Esophagus muscularis mucosa (tissue), 4 donors: ENCODE measurements around the gene FXR1. TPM values are rescaled to one million over a fixed set of nuclear protein-coding genes. Genes with fewer than 3 reads are reported as not detected.

Source experiments
- DNase-seq: peaks from one replicate; pipeline ENCODE4 v3.0.0-alpha.2; 2017; ENCODE audit errors: extremely low spot score
- H3K27ac ChIP-seq, 4 donors: fragments of 200-600 bp; sonication (generic); replicated peaks in 1 of 4; 1 replicate in 3 of 4; 2 replicates in 1 of 4; pipeline ENCODE4 v1.5.1; 2016 to 2019; ENCODE audit warnings: mild to moderate bottlenecking in 1 of 4
- H3K27me3 ChIP-seq, 4 donors: fragments of 200-600 bp; sonication (generic); one replicate each; pipeline versions ENCODE4 v1.5.1 to v1.6.0; 2016 to 2019
- H3K36me3 ChIP-seq, 4 donors: fragments of 200-600 bp; sonication (generic); one replicate each; pipeline ENCODE4 v1.5.1; 2016 to 2019
- H3K4me1 ChIP-seq, 4 donors: fragments of 200-600 bp; sonication (generic); one replicate each; pipeline ENCODE4 v1.5.1; 2016 to 2019
- H3K4me3 ChIP-seq, 4 donors: fragments of 200-600 bp; sonication (generic); 1 replicate in 2 of 4; 2 replicates in 2 of 4; pipeline ENCODE4 v1.5.1; 2016 to 2019; ENCODE audit warnings: mild to moderate bottlenecking in 4 of 4, moderate library complexity in 1 of 4
- H3K9me3 ChIP-seq, 4 donors: fragments of 200-600 bp; sonication (generic); 1 replicate in 3 of 4; 2 replicates in 1 of 4; pipeline ENCODE4 v1.5.1; 2016 to 2019
- CTCF ChIP-seq, 3 experiments: fragments of 200-600 bp in 2 of 3; fragments of 450-650 bp in 1 of 3; sonication (generic) in 2 of 3; IDR thresholded peaks; one replicate each; pipeline ENCODE4 v1.5.1; 2017 to 2019; ENCODE audit warnings: antibody characterized with exemption in 3 of 3, mild to moderate bottlenecking in 2 of 3, moderate library complexity in 1 of 3
- EP300 ChIP-seq: sonication (generic); formaldehyde crosslinking; IDR thresholded peaks from one replicate; pipeline ENCODE4 v1.6.1; 2017; ENCODE audit warnings: antibody characterized with exemption
- POLR2A ChIP-seq: fragments of 450-650 bp; IDR thresholded peaks from one replicate; pipeline ENCODE4 v1.6.1; 2017; ENCODE audit warnings: antibody characterized with exemption, moderate library complexity, mild to moderate bottlenecking, low read depth
- POLR2AphosphoS5 ChIP-seq, 2 donors: sonication (generic); formaldehyde crosslinking; IDR thresholded peaks; one replicate each; pipeline ENCODE4 v1.6.1; 2017; ENCODE audit warnings: antibody characterized with exemption in 2 of 2
- WGBS: methylation state at CpG from one replicate; pipeline ENCODE4 v1.1.5; 2018; 5-methylcytosine and 5-hydroxymethylcytosine counted together
- intact Hi-C: fragments of 100-400 bp; cut with DNase I; formaldehyde crosslinking; loops from one replicate; pipeline ENCODE4 v1.15.1; 2023
- total RNA-seq, 4 donors: library from RNA; depleted of rRNA; stranded (reverse); fragments of >200 nt; gene quantifications; one replicate each; pipeline versions ENCODE4 v1.1.0 to v1.2.1, GENCODE V29; 2016

The FXR1 gene
- total RNA-seq, 4 donors from 2014 or later: 129 to 174 (median 164) TPM

GRCh38 chr3:180940826-180941225, 28.4 kb downstream of the FXR1 start:
- no peak for DNase-seq
- no peaks in the 10 kb centered on the region for H3K9me3 ChIP-seq
- TF ChIP-seq POLR2A (no peak), CTCF (IDR thresholded peaks at IDR 0.05) (no peak), EP300 (no peak), POLR2AphosphoS5 (IDR thresholded peaks at IDR 0.05) (no peak)
- H3K27me3 ChIP-seq: no peaks in the 10 kb centered on the region
- no peak overlapping the region for H3K4me3 ChIP-seq
- 100% methylated on average over 5 of the region's 5 CpGs for WGBS
- intact Hi-C loops: no loop called here
- peaks cover 14 to 57% (median 27%) of the 10 kb centered on the region in 4 donors for H3K36me3 ChIP-seq
- H3K4me1 ChIP-seq: no peaks in the 10 kb centered on the region
- no peak overlapping the region for H3K27ac ChIP-seq

DNA sequence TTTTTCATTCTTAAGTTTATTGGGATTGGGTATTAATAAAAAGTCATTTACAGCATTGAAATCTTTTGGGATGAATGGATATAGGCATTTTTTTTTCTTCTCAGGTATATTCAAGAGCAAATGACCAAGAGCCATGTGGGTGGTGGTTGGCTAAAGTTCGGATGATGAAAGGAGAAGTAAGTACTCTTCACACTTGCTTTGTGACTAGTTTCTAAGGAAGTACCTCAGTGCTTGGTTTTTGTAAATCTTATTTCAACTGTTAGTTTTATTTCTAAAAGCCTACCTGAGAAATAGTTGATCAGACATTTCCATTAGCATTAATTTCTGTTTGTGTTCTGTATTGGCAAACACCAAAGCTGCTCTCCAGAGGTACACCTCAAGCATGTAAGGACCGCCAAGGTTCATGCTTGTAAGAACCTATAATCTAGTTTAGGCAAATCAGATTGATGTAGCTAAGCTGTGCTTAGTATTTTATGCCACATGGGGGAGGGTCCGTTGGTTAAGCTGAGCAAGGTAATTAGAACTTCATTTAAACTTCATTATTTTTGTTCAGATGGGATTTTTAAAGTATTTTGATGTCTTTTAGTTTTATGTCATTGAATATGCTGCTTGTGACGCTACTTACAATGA, 35.4 kb downstream of the FXR1 start:
- H3K27ac ChIP-seq: no peak overlapping the region
- H3K4me3 ChIP-seq: no peak overlapping the region
- 91% methylated on average over 4 of the region's 4 CpGs for WGBS
- TF ChIP-seq EP300 (no peak), CTCF (IDR thresholded peaks at IDR 0.05) (no peak), POLR2A (no peak), POLR2AphosphoS5 (IDR thresholded peaks at IDR 0.05) (no peak)
- DNase-seq: no peak
- H3K27me3 ChIP-seq: no peaks in the 10 kb centered on the region
- H3K9me3 ChIP-seq: no peaks in the 10 kb centered on the region
- H3K36me3 ChIP-seq: peaks cover 21 to 72% (median 56%) of the 10 kb centered on the region in 4 donors
- intact Hi-C loops: no loop called here
- no peaks in the 10 kb centered on the region for H3K4me1 ChIP-seq

GRCh38 chr3:180959691-180960090, 47.2 kb downstream of the FXR1 start:
- H3K27ac ChIP-seq: no peak overlapping the region
- H3K36me3 ChIP-seq: peaks cover 31 to 97% (median 71%) of the 10 kb centered on the region in 4 donors
- intact Hi-C loops: no loop called here
- 74% methylated on average over 1 of the region's 1 CpG for WGBS
- peaks cover 0 to 5% (median 2%) of the 10 kb centered on the region in 4 donors for H3K4me1 ChIP-seq
- no peaks in the 10 kb centered on the region for H3K27me3 ChIP-seq
- TF ChIP-seq EP300 (no peak), POLR2AphosphoS5 (IDR thresholded peaks at IDR 0.05) (no peak), POLR2A (no peak), CTCF (IDR thresholded peaks at IDR 0.05) (no peak)
- H3K9me3 ChIP-seq: no peaks in the 10 kb centered on the region
- DNase-seq: no peak
- no peak overlapping the region for H3K4me3 ChIP-seq

DNA sequence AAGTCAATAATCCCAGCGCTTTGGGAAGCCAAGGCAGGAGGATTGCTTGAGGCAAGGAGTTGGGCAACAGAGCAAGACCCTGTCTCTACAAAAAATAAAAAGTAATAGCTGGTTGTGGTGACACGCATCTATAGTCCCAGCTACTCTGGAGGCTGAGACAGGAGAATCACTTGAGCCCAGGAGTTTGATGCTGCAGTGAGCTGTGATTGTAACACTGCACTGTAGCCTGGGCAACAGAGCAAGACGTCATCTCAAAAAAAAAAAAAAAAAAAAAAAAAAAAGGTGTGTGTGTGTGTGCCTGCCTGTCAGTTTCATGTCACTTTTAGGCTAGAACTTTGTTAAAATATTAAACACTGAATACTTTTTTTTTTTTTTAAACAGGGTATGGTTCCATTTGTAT, 48.6 kb downstream of the FXR1 start:
- intact Hi-C loops: no loop called here
- WGBS: 80% methylated on average over 3 of the region's 3 CpGs

More for the DNA sequence above, 48.6 kb downstream of the FXR1 start:
- H3K36me3 ChIP-seq: peaks cover 31 to 94% (median 60%) of the 10 kb centered on the region in 4 donors
- no peaks in the 10 kb centered on the region for H3K27me3 ChIP-seq
- no peaks in the 10 kb centered on the region for H3K9me3 ChIP-seq
- H3K27ac ChIP-seq: no peak overlapping the region
- peaks cover 0 to 5% (median 2%) of the 10 kb centered on the region in 4 donors for H3K4me1 ChIP-seq
- DNase-seq: no peak
- H3K4me3 ChIP-seq: no peak overlapping the region
- no peak for TF ChIP-seq CTCF (IDR thresholded peaks at IDR 0.05)
- no peak for TF ChIP-seq POLR2A
- no peak for TF ChIP-seq POLR2AphosphoS5 (IDR thresholded peaks at IDR 0.05)
- TF ChIP-seq EP300: no peak
